Stimulated activated CD4-positive, alpha-beta T cell treated with anti-CD3 and anti-CD28 coated beads, Interleukin-1b, Interleukin-23, amount 100 ng/mL, for 24 hours (primary cell): ENCODE results near the gene CACNG4.

Source experiments
- DNase-seq, 4 experiments: peaks; one replicate each; pipeline ENCODE4 v3.0.0-alpha.2; 2020; ENCODE audit warnings: low read depth in 4 of 4, low spot score in 1 of 4

The CACNG4 gene

DNA sequence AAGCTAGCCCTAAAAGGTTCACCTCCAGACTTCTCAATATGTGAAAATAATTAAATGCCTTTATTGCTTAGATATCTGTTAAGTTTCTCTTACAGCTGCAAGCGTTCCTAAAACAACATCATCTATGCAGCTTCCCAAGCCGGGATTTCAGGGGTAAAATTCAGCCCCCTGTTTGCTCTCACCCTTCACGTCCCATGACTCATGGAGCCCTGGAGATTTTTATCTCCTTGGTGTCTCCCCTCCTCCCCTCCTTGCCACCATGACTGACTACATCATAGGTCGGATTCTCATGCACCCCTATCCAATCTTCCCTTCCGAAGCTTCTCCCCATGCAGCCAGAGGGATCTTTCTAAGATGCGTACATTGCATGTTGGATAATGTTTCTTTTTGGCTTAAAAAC is 21.0 kb upstream of the CACNG4 start:
- DNase-seq = no peak

DNA sequence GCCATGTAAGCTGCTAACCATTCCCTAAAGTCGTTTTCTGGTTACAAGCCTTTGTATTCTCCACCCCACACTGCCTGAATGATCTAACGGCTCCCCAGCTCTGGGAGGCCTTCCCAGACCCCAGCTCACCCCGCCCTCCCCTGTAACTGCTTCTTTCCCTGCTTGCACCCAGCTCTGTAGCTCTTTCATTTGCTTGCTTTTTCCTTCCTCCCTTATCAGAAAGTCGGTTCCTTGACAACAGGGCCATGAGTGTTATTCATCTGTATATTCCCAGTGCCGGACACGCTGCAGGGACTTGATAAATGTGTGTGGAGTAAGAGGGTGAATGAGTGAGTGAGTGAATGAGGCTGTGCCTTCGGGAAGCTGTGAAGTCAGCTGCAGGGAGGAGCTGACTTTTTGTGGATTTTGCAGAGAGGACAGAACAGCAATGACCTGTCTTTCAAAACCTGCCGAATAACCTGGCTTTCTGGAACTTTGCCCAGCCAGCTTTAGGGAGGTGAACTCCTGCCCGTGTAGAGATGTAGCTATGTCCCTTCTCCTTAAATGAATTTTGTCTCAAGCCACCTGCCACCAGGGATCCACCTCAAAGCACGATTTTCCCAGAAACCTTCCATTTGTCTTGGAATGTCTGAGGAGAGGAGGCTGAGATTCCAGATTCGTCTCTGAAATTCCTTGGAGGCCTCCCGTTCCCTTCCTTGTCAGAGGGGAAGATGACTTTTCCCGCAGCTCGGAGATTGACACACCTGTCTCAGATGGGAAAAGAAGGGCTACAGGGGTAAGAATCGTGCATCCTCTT is 20.0 kb upstream of the CACNG4 start:
- no peak for DNase-seq

DNA sequence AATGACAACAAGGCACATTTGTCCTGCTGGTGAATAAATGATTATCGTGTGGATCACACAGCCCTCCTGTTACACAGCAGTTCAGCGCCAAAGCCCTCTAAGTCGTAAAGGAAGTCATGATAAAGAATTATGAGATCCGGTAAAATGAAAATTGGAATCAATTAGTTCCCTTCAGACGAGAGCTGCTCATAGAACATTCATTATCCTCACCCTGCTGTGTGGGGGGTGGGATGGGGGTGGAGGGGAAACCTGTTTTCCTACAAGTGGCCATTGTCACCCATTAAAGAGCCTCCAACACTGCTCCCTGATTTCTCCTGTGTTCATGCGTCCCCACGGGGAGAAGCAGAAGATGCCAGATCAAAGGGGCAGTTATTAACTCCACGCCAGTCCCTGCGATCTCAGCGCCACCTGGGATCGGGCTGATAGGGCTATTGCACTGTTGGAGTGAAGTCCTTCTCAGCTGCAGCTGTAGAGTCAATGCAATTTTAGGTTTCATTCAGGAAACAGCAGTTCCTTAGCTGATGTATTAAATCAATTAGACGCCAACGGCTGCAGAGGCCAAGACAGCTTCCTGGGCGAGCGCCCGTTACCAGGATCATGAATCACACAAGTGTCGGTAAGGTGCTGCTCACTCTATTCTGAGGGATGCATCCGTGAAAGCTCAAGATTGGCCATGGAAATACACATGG is 19.2 kb upstream of the CACNG4 start:
- DNase-seq = no peak

DNA sequence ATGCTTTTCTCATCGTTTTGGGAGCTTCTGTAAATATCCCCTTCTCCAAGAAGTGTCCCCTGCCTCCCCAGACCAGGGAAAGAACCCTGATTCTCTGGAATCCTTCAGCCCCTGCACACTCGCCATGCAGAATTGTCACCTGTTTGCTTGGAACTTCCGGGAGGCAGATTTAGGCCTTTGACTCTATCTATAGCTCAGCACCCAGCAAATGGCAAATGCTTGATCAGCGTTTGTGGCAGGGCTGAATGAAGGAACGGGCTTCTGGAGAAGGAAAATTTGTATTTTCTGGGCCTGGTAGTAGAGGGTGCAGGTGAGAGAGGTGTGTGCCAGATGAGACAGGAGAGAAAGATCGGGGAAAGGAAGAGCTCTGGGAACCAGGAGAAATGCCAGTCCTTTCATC is 18.3 kb upstream of the CACNG4 start:
- no peak for DNase-seq

DNA sequence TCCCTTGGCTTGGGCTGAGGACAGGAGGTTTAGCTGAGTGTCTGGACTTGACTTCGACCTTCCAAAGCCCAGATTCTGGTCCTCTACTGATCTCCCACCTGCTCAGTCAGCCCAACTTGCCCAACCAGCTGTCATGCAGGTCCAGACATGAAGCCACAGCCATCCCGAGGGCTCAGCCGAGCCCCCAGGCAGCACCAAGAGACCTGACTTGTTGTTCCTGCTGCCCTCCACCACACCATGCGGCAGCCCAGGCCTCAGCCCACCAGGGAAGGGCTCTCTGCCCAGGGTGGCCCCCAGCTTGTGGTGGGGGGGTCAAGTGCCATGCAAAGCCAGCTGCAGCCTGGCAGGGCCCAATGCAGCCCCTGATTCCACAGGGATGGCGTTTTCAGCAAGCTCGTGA is 17.2 kb upstream of the CACNG4 start:
- DNase-seq = no peak

DNA sequence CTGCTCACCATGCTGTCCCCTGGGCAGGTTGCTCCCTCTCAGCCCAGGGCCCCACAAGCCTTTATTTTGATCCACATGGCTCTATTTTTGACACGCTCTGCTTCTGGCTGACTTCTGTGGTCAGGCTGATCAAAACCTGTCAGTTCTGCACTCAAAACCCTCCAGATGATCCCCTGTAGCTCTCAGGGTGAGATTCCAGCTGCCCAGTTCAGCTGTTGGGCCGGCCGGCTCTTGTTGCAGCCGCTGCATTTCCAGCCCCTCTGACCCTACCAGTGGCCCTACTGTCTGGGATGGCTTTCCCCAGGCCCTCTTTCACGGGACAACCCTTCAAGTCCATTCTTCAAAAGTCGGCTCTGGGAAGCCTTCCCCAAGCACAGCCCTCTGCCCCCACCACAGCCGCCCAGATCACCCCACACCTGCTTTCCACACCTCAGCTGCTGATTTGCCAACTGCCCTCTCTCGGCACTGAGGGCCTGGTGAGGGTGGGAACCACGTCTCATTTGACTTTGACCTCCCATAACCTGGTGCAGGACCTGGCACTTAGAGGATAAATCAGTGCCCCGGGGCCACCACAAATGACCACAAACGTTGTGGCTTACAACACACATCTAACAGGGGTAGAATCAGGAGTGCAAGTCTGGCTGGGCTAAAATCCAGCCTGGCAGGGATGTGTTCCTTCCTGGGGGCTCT is 16.3 kb upstream of the CACNG4 start:
- DNase-seq = no peak

DNA sequence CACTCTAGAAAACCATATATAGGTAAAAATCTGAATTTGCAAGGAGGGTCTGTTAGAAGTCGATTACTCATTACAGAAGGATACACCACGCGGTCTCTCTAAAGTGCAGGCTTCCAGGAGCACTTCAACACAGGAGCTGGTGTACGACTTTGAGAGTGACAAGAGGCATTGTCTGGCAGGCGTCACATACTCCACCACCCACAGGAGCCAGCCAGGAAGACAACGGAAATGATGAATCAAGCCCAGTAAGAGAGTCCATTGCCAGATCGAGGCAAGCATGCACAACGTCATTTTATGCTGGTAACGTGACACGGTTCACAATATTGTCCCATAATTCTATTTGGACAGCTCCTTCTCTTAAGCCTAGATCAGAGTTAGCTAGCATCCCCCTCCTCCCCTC is 15.0 kb upstream of the CACNG4 start:
- DNase-seq = no peak

DNA sequence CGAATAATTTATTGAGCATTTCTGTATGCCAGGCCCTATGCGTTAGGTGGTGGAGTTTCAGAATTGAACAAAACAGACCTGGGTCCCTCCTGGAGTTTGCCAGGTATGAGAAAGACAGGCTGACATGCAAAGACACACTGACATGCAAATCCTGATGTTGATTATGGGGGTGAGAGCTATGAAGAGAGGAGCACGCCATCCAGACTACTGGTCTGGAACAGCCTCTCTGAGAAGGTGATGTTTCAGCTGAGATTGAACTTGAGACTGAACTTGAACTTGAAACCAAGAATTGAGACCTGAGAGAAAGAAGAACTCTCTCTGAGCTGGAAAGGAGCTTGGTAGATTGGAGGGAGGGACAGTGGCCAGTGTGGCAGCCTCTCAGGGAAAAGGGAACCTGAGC is 14.2 kb upstream of the CACNG4 start:
- DNase-seq = no peak

DNA sequence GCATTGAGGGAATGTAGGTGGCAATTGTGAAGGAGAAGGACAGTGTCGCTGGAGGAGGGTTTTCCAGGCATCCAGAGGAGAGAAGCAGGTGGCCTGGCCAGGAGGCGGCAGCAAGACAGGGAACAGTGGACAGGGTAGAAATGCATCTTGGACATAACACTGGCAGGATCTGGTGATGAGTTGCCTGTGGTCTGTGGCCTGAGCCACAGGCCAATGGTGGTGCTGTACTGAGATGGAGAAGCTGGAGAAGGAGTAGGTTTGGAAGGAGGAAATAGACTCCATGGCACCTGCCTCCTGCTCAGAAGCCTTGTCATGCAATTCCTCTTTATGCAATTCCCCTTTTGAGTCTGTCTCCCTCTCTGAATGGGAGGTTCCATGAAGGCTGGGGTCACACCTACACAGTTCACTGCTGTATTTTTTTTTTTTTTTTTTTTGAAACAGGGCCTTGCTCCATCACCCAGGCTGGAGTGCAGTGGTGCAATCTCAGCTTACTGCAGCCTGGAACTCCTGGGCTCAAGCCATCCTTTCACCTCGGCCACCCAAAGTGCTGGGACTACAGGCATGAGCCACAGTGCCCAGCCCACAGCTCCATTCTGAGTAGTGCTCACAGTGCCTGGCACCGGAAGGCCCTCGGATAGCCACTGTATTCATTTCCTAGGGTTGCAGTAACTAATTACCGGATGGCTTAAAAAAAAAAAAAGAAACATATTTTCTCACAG is 13.5 kb upstream of the CACNG4 start:
- no peak for DNase-seq

DNA sequence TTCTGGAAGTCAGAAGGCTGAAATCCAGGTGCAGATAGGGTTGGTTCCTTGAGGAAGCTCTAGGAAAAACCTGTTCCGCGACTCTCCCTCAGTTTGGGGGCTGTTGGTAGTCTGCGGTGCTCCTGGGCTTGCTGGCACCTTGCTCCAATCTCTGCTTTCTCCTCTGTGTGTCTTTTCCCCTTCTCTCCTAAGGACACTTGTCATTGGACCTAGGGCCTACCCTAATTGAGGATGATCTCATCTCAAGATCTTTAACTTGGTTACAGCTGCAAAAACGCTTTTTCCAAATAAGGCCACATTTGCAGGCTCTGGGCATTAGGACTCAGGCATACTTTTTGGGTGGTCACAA is 12.9 kb upstream of the CACNG4 start:
- no peak for DNase-seq

DNA sequence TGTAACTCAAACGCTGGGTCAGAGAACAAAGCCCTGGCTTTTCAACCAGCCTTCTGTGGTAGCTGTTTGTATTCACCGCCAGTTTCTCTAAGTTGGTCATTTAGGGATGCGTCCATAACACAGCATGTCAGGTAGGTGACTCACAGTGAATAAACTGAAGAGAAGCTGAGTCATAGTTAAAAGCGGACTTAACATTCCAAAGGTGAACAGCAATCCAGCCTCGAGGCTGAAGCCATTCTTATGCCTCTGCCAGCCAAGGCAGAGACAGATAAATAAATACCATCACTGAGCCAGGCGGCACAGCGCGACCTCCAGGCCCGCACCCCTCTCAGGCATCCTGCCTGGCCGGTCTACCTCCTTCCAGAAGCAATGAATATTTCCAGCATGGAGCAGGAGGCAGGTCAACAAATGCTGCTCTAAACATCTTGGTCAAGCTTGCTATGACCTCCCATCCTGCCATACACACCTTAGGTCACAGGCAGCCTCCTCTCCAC is 12.4 kb upstream of the CACNG4 start:
- no peak for DNase-seq

DNA sequence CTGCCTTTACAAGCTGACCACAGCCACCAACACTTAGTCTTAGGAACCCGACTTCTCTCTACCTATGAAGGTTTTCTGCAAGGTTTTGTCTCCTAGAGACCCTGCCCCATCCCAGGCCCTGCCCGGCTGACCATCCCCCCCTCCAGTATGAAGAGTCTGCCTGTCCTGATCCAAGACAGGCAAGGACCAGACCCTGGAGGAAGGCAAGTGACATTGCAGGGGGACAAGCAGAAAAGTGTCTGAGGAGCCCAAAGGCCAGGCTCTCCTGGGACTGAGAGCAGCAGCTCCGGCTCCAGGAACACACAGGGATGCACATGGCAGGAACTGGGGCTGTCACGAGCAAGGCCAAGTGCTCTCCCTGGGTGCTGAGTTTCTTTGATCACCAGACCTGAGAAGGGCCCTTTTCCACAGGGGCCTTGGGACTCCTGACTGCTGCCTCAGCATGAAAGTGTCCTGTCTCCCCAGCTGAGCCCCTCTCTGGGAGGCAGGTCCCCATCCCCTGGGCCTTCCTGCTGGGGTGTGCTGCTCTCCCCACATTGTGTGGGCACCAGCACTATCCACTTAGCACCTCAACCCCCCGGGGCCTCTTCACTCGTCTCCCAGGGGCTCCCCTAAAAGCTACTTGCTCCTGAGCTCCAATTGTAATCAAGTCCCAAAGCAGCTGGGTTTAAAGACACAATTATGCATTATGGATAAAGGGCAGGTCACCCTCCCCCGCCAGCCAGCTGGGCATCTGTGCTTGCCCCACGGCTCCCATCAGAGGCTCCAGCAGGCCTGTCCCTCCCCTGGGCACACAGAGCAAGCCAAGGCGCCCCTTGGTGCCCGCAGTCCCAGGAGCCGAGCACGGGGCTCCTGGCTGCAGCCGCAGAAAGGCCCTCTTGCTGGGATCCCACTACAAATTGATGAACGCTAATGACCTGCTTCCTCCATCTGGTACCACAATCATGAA is 11.6 kb upstream of the CACNG4 start:
- DNase-seq = no peak

DNA sequence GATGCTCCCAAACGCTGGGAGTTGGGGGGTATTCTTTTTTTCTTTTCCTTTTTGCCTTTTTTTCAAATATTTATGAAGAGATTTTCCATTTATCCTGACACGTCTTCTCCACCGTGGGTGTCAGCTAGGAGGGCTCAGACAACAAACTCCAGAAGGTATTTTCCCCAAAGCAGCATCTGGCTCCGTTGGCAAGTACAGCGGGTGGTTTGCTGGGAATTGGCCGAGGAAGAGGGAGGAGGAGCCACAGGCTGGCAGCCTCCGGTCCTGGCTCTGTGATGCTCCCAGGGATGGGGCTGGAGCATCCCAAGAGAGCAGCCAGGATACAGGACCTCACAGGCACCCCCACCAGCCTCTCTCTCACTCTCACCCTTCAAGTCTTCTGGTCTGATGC is 10.9 kb upstream of the CACNG4 start:
- DNase-seq = no peak

DNA sequence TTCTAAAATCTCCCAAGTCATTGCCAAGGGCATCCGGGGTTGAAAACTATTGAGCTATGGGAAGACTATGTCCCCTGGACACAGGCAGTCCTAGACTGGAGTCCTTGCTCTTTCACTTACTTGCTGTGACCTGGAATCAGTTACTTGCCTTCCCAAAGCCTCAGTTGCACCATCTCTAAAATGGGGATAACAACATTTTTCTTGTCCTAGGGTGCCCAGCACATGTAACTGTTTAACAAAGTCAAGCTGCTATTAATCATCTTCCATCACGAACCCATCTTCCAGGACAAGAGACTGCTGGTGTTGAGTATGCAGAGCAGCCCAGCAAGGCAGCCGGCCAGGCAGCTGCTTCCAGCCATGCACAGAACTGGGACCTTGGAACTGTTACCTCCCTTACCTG is 9.9 kb upstream of the CACNG4 start:
- DNase-seq = no peak

DNA sequence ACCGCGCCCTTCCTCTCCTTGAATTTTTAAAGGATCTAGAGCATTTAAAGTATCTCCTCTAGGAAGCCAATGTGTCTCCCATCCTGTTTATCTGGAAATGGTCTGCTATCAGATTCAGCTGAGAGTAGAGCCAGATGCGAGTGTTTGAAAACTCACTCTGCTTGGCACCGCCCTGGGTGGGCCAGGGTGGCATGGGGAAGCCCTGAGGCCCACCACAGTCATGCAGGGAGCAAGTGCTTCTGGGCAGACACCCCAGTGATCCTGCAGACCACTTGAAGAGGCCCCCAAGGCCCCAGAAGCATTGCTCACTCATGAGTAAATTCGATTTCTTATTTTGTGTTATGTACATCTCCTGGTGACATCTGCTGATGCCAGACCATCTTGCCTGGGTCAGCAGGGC is 8.7 kb upstream of the CACNG4 start:
- DNase-seq = no peak

DNA sequence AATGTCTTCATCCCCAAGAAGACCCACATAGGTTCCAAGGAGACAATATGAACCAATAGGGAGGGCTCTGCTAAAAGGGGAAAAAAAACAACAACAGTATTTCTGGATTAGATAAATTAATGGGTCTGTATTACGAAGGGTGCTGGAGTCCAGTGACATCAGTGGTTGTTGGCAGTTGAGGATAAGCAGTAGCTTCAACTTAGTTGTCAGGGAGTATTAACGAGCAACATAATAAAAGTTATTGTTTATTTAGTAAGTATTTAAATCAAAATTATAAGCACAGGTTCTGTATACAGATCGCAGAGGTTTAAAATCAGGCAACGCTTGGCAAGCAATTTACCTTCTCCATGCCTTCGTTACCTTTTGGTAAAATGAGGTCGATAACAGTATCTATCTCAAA is 7.6 kb upstream of the CACNG4 start:
- DNase-seq = no peak

DNA sequence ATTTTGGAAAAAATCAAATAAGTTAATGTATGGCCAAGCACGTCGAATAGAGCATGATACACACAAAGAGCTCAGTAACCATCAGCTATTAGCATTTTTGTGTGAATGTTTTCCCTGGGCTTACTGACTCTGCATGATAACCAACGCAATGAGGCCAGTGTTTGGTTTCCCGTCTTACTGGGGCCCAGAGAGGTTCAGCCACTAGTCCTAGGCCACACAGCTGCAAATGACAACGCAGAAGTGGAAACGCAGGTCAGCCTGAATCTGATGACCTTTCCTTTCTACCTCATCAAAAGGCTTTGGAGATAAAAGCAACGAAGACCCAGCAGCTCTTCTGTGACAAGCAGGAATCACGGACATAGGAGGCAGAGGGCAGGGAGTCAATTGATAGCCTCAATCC is 7.2 kb upstream of the CACNG4 start:
- DNase-seq = no peak

DNA sequence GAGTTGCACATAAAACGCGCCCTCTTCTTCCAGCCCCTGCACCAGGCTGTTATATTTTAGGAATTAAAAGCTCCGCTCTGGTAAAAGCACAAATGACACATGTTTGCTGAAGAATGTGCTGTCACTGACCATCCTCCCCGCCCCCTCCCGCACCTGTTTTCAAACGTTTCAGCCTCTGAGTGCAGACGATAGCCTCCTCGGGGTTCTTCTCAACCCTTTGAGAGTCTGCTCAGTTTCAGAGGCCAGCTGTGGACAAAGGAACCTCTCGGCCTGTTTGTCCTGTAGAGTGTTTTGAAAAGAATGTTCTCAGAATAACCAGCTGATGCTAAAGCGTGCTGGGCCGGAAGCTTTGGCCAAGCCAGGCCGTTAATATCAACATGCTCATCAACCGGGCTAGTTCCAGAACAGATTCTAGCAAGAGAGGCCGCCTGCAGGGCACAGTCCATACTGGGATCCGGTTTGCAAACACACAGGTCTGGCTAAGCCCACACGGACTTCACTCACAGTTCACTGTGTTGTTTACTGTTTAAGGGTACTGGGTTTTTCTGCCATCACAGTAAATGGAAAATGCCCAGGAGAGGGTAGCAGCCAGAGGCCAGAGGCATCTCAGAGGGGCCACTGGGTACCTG is 6.4 kb upstream of the CACNG4 start:
- DNase-seq = no peak

DNA sequence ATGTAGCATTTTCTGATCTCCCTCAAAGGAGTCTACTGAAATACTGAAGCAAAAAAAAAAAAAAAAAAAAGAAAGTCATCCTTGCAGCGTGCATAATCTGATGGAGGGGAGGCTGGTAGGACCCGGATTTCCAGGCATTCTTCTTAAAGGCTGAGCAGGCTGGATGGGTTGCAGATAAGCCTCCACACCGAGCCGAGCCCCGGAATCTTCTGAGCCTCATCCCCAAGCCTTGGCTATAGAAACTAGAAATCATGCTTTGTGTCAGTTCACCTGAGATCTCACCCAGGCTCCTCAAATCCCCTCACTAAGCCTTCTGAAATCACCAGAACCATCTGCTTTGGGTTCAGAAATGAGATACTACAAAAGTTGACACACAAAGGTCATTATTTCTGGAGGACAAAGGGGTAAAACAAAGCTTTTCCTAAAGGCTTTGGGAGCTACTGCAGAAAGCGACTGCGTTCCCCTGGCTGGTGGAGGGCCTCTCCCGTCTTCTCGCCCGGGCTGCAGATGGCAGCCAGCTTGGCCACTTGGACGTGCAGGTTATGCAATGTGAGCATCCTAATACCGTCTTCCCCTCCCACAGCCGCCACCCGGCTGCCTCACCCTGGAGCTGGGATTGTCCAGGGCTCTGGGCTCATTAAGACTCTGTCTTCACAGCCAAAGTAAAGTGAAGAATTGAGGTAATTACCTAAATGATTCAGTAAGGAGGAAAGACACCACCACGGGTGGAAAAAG is 4.7 kb upstream of the CACNG4 start:
- DNase-seq = no peak
